ENCODE data around the gene AP3B1.

- no peak for TF ChIP-seq RAD21 (IDR thresholded peaks at IDR 0.05; ENCODE audit: low read length)
- TF ChIP-seq TEAD4 (IDR thresholded peaks at IDR 0.05; ENCODE audit: borderline replicate concordance, insufficient read depth) = no peak
- TF ChIP-seq, protein P1, sequence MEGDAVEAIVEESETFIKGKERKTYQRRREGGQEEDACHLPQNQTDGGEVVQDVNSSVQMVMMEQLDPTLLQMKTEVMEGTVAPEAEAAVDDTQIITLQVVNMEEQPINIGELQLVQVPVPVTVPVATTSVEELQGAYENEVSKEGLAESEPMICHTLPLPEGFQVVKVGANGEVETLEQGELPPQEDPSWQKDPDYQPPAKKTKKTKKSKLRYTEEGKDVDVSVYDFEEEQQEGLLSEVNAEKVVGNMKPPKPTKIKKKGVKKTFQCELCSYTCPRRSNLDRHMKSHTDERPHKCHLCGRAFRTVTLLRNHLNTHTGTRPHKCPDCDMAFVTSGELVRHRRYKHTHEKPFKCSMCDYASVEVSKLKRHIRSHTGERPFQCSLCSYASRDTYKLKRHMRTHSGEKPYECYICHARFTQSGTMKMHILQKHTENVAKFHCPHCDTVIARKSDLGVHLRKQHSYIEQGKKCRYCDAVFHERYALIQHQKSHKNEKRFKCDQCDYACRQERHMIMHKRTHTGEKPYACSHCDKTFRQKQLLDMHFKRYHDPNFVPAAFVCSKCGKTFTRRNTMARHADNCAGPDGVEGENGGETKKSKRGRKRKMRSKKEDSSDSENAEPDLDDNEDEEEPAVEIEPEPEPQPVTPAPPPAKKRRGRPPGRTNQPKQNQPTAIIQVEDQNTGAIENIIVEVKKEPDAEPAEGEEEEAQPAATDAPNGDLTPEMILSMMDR (IDR thresholded peaks at IDR 0.05) = no peak
- no peak for TF ChIP-seq GABPA (IDR thresholded peaks at IDR 0.05; ENCODE audit: low read depth)
- TF ChIP-seq ELF1 (IDR thresholded peaks at IDR 0.05) = no peak
- no peak for TF ChIP-seq NFIC (IDR thresholded peaks at IDR 0.05; ENCODE audit: borderline replicate concordance)
- no peak for TF ChIP-seq ZBTB33 (IDR thresholded peaks at IDR 0.05; ENCODE audit: borderline replicate concordance, low read depth)
- TF ChIP-seq TCF12 (IDR thresholded peaks at IDR 0.05) = no peak
- TF ChIP-seq RXRA (IDR thresholded peaks at IDR 0.05; ENCODE audit: borderline replicate concordance, low read depth) = no peak
- TF ChIP-seq JUND (IDR thresholded peaks at IDR 0.05) = no peak
- no peak for TF ChIP-seq TAF1 (IDR thresholded peaks at IDR 0.05; ENCODE audit: borderline replicate concordance, low read depth, low read length)
- no peak for TF ChIP-seq POLR2AphosphoS5 (IDR thresholded peaks at IDR 0.05; ENCODE audit: low read depth, low read length)
Measured at GRCh38 chr5:77952636-77953212, 341.8 kb downstream of the AP3B1 start.
